HCT116 (cell line): ENCODE data around the gene PRDM2. TPM values are rescaled to one million over a fixed set of nuclear protein-coding genes. Genes with fewer than 3 reads are reported as not detected.

ENCODE experiments used
- ATAC-seq: fragments of 200-7000 bp; cut with Tn5 transposase; 2 replicates; pipeline ENCODE4 v1.9.1; 2020; ENCODE audit warnings: mild to moderate bottlenecking, moderate library complexity
- BruUV-seq: library from RNA; stranded (reverse); fragments of 400-500 nt; replicated peaks from 2 replicates; lab custom pipeline; 2021; lab: Mats Ljungman, UMichigan
- CTCF ChIA-PET: fragments of 300-600 bp; sonication (Branson Sonifier 250); formaldehyde crosslinking; loops from one replicate; lab custom pipeline; 2021; ENCODE audit warnings: antibody characterized with exemption; lab: Charles Lee
- POLR2A ChIA-PET: fragments of 300-600, 350-600 bp; sonication (Branson Sonifier 250); formaldehyde crosslinking; loops from one replicate; lab custom pipeline; 2021; ENCODE audit warnings: antibody characterized with exemption; lab: Charles Lee
- RAD21 ChIA-PET, 2 experiments: fragments of 300-600 bp; sonication (Branson Sonifier 250); formaldehyde crosslinking; loops; one replicate each; lab custom pipeline; 2023; ENCODE audit warnings: low total read pairs in 2 of 2; ENCODE audit not compliant: uncharacterized antibody in 2 of 2, unreplicated experiment in 2 of 2, low non-redundant PET in 1 of 2; lab: Charles Lee
- DNase-seq: peaks from one replicate; pipeline ENCODE4 v3.0.0-alpha.2; 2010; ENCODE audit warnings: low read depth, low spot score
- H2AFZ ChIP-seq: fragments of 200-600 bp; shearing (Covaris generic), sonication (generic); 2 replicates; pipeline ENCODE4 v1.6.1; 2017; ENCODE audit warnings: low read depth, mixed run types, mixed read lengths, antibody characterized with exemption, low read length; ENCODE audit not compliant: poor library complexity, severe bottlenecking
- H3K27ac ChIP-seq: 2 replicates; pipeline ENCODE4 v1.5.1; 2012; ENCODE audit warnings: low read depth, low read length
- H3K27me3 ChIP-seq: fragments of 200-600 bp; sonication (generic); 2 replicates; pipeline ENCODE4 v1.6.1; 2016; ENCODE audit warnings: mixed run types, low read length, mixed read lengths; ENCODE audit not compliant: insufficient read depth
- H3K36me3 ChIP-seq, 2 experiments: fragments of 200-500 bp in 1 of 2; fragments of 200-600 bp in 1 of 2; sonication (Bioruptor generic) in 1 of 2; sonication (generic) in 1 of 2; 2 replicates each; pipeline versions ENCODE4 v1.5.1 to v1.6.1; 2014 to 2016; ENCODE audit warnings: low read length in 2 of 2, inconsistent platforms in 1 of 2, mixed read lengths in 1 of 2, mixed run types in 1 of 2; ENCODE audit not compliant: insufficient read depth in 2 of 2, control insufficient read depth in 1 of 2
- H3K4me1 ChIP-seq, 2 experiments: fragments of 200-600 bp in 1 of 2; sonication (generic) in 1 of 2; 2 replicates each; pipeline versions ENCODE4 v1.5.1 to v1.6.1; 2012 to 2017; ENCODE audit warnings: low read length in 2 of 2, inconsistent platforms in 1 of 2, mild to moderate bottlenecking in 1 of 2, mixed read lengths in 1 of 2, mixed run types in 1 of 2, moderate library complexity in 1 of 2; ENCODE audit not compliant: insufficient read depth in 2 of 2, control insufficient read depth in 1 of 2
- H3K4me2 ChIP-seq: fragments of 200-600 bp; sonication (generic); 2 replicates; pipeline ENCODE4 v1.6.1; 2017; ENCODE audit warnings: mixed run types, low read length, mixed read lengths
- H3K4me3 ChIP-seq, 2 experiments: fragments of 200-600 bp in 1 of 2; sonication (generic) in 1 of 2; replicated peaks in 1 of 2; 2 replicates each; pipeline ENCODE4 v1.5.1; 2011 to 2016; ENCODE audit warnings: low read length in 2 of 2, control low read depth in 1 of 2, low read depth in 1 of 2, mild to moderate bottlenecking in 1 of 2, mixed read lengths in 1 of 2, mixed run types in 1 of 2
- H3K79me2 ChIP-seq: fragments of 200-600 bp; sonication (generic); 2 replicates; pipeline ENCODE4 v1.6.1; 2017; ENCODE audit warnings: mild to moderate bottlenecking, mixed run types, low read length, moderate library complexity, mixed read lengths; ENCODE audit not compliant: insufficient read depth
- H3K9ac ChIP-seq: fragments of 200-600 bp; sonication (generic); 2 replicates; pipeline ENCODE4 v1.6.1; 2016; ENCODE audit warnings: low read length, mixed read lengths
- H3K9me2 ChIP-seq: fragments of 200-600 bp; sonication (generic), shearing (Covaris generic); 2 replicates; pipeline ENCODE4 v1.6.1; 2017; ENCODE audit warnings: mixed run types, mild to moderate bottlenecking, moderate library complexity; ENCODE audit not compliant: insufficient read depth
- H3K9me3 ChIP-seq, 2 experiments: fragments of 200-500 bp in 1 of 2; fragments of 200-600 bp in 1 of 2; sonication (Bioruptor generic) in 1 of 2; sonication (generic) in 1 of 2; 2 replicates each; pipeline ENCODE4 v1.6.1; 2014 to 2017; ENCODE audit warnings: low read length in 2 of 2, mixed read lengths in 2 of 2, inconsistent platforms in 1 of 2, low read depth in 1 of 2, mild to moderate bottlenecking in 1 of 2, mixed run types in 1 of 2, moderate library complexity in 1 of 2; ENCODE audit not compliant: control insufficient read depth in 1 of 2, insufficient read depth in 1 of 2
- H4K20me1 ChIP-seq: fragments of 200-600 bp; sonication (generic), shearing (Covaris generic); 2 replicates; pipeline ENCODE4 v1.6.1; 2017; ENCODE audit warnings: mixed run types, mild to moderate bottlenecking, moderate library complexity; ENCODE audit not compliant: insufficient read depth
- CBX3 ChIP-seq: IDR thresholded peaks from 2 replicates; pipeline ENCODE4 v1.6.1; 2012; ENCODE audit warnings: low read depth
- FOSL1 ChIP-seq: IDR thresholded peaks from 2 replicates; pipeline ENCODE4 v1.6.1; 2012; ENCODE audit warnings: low read depth
- JUND ChIP-seq: IDR thresholded peaks from 2 replicates; pipeline ENCODE4 v1.6.1; 2012
- MAX ChIP-seq: IDR thresholded peaks from 2 replicates; pipeline ENCODE4 v1.6.1; 2012
- POLR2A ChIP-seq: IDR thresholded peaks from 2 replicates; pipeline ENCODE4 v1.7.0; 2011; ENCODE audit warnings: borderline replicate concordance; ENCODE audit not compliant: insufficient read depth, insufficient read length; ENCODE audit errors: extremely low read depth
- POLR2AphosphoS5 ChIP-seq: IDR thresholded peaks from 2 replicates; pipeline ENCODE4 v1.6.1; 2011; ENCODE audit warnings: mild to moderate bottlenecking, low read depth, low read length, moderate library complexity
- RAD21 ChIP-seq: IDR thresholded peaks from 2 replicates; pipeline ENCODE4 v1.6.1; 2012; ENCODE audit warnings: low read depth, mild to moderate bottlenecking
- REST ChIP-seq: IDR thresholded peaks from 2 replicates; pipeline ENCODE4 v1.6.1; 2012; ENCODE audit warnings: low read depth
- SIN3A ChIP-seq: IDR thresholded peaks from 2 replicates; pipeline ENCODE4 v1.6.1; 2012; ENCODE audit warnings: low read depth
- SP1 ChIP-seq: IDR thresholded peaks from 2 replicates; pipeline ENCODE4 v1.6.1; 2012; ENCODE audit warnings: low read depth
- TCF7L2 ChIP-seq: IDR thresholded peaks from 2 replicates; pipeline ENCODE4 v1.7.0; 2011; ENCODE audit warnings: borderline replicate concordance, inconsistent platforms; ENCODE audit not compliant: insufficient read depth, insufficient read length; ENCODE audit errors: extremely low read depth
- intact Hi-C: fragments of 100-400 bp; cut with micrococcal nuclease; formaldehyde crosslinking; loops from 2 replicates; pipeline ENCODE4 v1.10.0; 2022
- total RNA-seq: library from RNA; stranded (reverse); gene quantifications from one replicate; pipeline ENCODE4 v1.2.1, GENCODE V29; 2021; ENCODE audit not compliant: unreplicated experiment
- TF ChIP-seq, protein P1 (sequence below): IDR thresholded peaks from 2 replicates; pipeline ENCODE4 v1.6.1; 2012
- TF ChIP-seq, protein P2 (sequence below): IDR thresholded peaks from 2 replicates; pipeline ENCODE4 v1.6.1; 2011; ENCODE audit warnings: mild to moderate bottlenecking, low read length, moderate library complexity; ENCODE audit not compliant: insufficient replicate concordance; ENCODE audit errors: extremely low read depth
- TF ChIP-seq, protein P3 (sequence below), 3 experiments: fragments of 200-600 bp in 1 of 3; sonication (generic) in 1 of 3; IDR thresholded peaks in 2 of 3; conservative IDR thresholded peaks in 1 of 3; 2 replicates each; pipeline ENCODE4 v1.5.1; 2012 to 2017; ENCODE audit warnings: low read depth in 2 of 3, low read length in 2 of 3, antibody characterized with exemption in 1 of 3, borderline replicate concordance in 1 of 3, control low read depth in 1 of 3, mild to moderate bottlenecking in 1 of 3, mixed read lengths in 1 of 3, mixed run types in 1 of 3, moderate library complexity in 1 of 3; ENCODE audit not compliant: insufficient read depth in 1 of 3

PRDM2 gene
- total RNA-seq, 1 experiment from 2014 or later, result 17.3 TPM

GRCh38 chr1:13722808-13723360 lies 22.9 kb downstream of the PRDM2 start:
- Histone ChIP-seq H3K4me2 (no peak overlapping the region), H3K4me1 (no peaks in the 10 kb centered on the region), H3K27ac (no peak overlapping the region), H3K79me2 (no peaks in the 10 kb centered on the region), H3K9me2 (no peaks in the 10 kb centered on the region), H3K27me3 (peaks cover 5% of the 10 kb centered on the region; the same call in 1 of the 2 replicates), H3K9me3 (no peaks in the 10 kb centered on the region), H3K36me3 (no peaks in the 10 kb centered on the region), H3K9ac (no peak overlapping the region), H4K20me1 (no peaks in the 10 kb centered on the region), H2AFZ (no peak overlapping the region), H3K4me3 (no peak overlapping the region)
- CTCF ChIA-PET, result no interaction called here
- intact Hi-C loops, result no loop called here
- no TSS peak for BruUV-seq
- TF ChIP-seq, protein P1, sequence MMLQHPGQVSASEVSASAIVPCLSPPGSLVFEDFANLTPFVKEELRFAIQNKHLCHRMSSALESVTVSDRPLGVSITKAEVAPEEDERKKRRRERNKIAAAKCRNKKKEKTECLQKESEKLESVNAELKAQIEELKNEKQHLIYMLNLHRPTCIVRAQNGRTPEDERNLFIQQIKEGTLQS, result no peak
- TF ChIP-seq FOSL1 (no peak), SIN3A (no peak), JUND (no peak), TCF7L2 (no peak), SP1 (no peak), REST (no peak), POLR2A (no peak), MAX (no peak), POLR2AphosphoS5 (no peak), RAD21 (no peak), CBX3 (no peak)
- TF ChIP-seq, protein P2, sequence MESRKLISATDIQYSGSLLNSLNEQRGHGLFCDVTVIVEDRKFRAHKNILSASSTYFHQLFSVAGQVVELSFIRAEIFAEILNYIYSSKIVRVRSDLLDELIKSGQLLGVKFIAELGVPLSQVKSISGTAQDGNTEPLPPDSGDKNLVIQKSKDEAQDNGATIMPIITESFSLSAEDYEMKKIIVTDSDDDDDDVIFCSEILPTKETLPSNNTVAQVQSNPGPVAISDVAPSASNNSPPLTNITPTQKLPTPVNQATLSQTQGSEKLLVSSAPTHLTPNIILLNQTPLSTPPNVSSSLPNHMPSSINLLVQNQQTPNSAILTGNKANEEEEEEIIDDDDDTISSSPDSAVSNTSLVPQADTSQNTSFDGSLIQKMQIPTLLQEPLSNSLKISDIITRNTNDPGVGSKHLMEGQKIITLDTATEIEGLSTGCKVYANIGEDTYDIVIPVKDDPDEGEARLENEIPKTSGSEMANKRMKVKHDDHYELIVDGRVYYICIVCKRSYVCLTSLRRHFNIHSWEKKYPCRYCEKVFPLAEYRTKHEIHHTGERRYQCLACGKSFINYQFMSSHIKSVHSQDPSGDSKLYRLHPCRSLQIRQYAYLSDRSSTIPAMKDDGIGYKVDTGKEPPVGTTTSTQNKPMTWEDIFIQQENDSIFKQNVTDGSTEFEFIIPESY, result no peak
- TF ChIP-seq, protein P3, sequence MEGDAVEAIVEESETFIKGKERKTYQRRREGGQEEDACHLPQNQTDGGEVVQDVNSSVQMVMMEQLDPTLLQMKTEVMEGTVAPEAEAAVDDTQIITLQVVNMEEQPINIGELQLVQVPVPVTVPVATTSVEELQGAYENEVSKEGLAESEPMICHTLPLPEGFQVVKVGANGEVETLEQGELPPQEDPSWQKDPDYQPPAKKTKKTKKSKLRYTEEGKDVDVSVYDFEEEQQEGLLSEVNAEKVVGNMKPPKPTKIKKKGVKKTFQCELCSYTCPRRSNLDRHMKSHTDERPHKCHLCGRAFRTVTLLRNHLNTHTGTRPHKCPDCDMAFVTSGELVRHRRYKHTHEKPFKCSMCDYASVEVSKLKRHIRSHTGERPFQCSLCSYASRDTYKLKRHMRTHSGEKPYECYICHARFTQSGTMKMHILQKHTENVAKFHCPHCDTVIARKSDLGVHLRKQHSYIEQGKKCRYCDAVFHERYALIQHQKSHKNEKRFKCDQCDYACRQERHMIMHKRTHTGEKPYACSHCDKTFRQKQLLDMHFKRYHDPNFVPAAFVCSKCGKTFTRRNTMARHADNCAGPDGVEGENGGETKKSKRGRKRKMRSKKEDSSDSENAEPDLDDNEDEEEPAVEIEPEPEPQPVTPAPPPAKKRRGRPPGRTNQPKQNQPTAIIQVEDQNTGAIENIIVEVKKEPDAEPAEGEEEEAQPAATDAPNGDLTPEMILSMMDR (IDR thresholded peaks at IDR 0.05 in 2 of 3, conservative IDR thresholded peaks at IDR 0.05 in 1 of 3; ENCODE audit: borderline replicate concordance in 1 of 3, insufficient read depth in 1 of 3, low read depth in 2 of 3, low read length in 2 of 3), result no peak
- ATAC-seq, result no peak
- RAD21 ChIA-PET, result no interaction called here
- POLR2A ChIA-PET, result no interaction called here
- DNase-seq, result no peak
